NCI-H774 (cell line): Measurements from ENCODE around the gene RASGRP3.
A peak's percentile ranks its signal among the peaks of the same experiment; 100 is the strongest.

Experiments
- DNase-seq: peaks from one replicate; lab custom pipeline; 2025; lab: John Stamatoyannopoulos, UW

Gene RASGRP3

GRCh38 chr2:33577668-33578067 is 101.2 kb downstream of the RASGRP3 start:
- no peak for DNase-seq

GRCh38 chr2:33579227-33579626 is 102.8 kb downstream of the RASGRP3 start:
- no peak for DNase-seq

- no peak for DNase-seq
These were observed 105.4 kb downstream of the RASGRP3 start for GRCh38 chr2:33581872-33582271.

- DNase-seq: no peak
These were observed 106.9 kb downstream of the RASGRP3 start for GRCh38 chr2:33583194-33583938.

- DNase-seq: no peak
These were observed 110.3 kb downstream of the RASGRP3 start for GRCh38 chr2:33586766-33587165.

GRCh38 chr2:33588232-33588631 is 111.8 kb downstream of the RASGRP3 start:
- DNase-seq: no peak

GRCh38 chr2:33589444-33589843 is 113.0 kb downstream of the RASGRP3 start:
- DNase-seq: no peak

- DNase-seq: no peak
These were observed 118.9 kb downstream of the RASGRP3 start for GRCh38 chr2:33595385-33595784.

GRCh38 chr2:33597026-33597425 is 120.6 kb downstream of the RASGRP3 start:
- DNase-seq: no peak

GRCh38 chr2:33598561-33599174 is 122.2 kb downstream of the RASGRP3 start:
- no peak for DNase-seq

GRCh38 chr2:33599175-33599942 is 122.9 kb downstream of the RASGRP3 start, which contains the start of gene FAM98A:
FAM98A (minus strand) TSS chr2:33599299; CDS start chr2:33599221, 78 bp downstream.
- DNase-seq: peak; percentile 94

GRCh38 chr2:33599943-33600192 is 123.4 kb downstream of the RASGRP3 start:
- DNase-seq: no peak

- DNase-seq: no peak
These were observed 125.9 kb downstream of the RASGRP3 start for GRCh38 chr2:33602201-33602830.

GRCh38 chr2:33603416-33603815 is 127.0 kb downstream of the RASGRP3 start:
- no peak for DNase-seq

GRCh38 chr2:33605056-33605455 is 128.6 kb downstream of the RASGRP3 start:
- no peak for DNase-seq

GRCh38 chr2:33606100-33606499 is 129.7 kb downstream of the RASGRP3 start:
- DNase-seq: no peak

- no peak for DNase-seq
These were observed 130.2 kb downstream of the RASGRP3 start for GRCh38 chr2:33606622-33607021.

GRCh38 chr2:33607251-33607721 is 130.8 kb downstream of the RASGRP3 start:
- DNase-seq: no peak

- no peak for DNase-seq
These were observed 131.5 kb downstream of the RASGRP3 start for GRCh38 chr2:33607905-33608304.

GRCh38 chr2:33614190-33614589 is 137.7 kb downstream of the RASGRP3 start:
- DNase-seq: no peak
